ENCODE data around the gene DYDC2. TPM values are rescaled to one million over a fixed set of nuclear protein-coding genes. Genes with fewer than 3 reads are reported as not detected.

The DYDC2 gene
- total RNA-seq, 1 donor from 2014 or later: not detected

DNA sequence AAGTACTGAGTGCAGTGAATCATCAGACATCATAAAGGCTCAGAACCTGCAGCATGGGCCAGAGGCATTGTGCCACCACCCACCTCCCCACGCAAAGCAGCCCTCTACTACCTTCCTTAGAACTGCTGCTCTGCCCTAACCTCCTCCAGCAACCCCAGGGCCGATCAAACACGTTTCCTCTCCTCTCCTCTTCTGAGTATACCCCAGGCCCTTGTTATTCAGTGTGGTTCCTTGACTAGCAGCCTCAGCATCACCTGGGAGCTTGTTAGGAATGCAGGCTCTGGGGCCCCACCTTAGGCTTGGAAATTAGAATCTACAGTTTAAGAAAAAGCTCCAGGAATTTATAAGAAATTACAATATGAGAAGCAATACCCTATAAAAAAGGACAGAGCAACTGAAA lies 33.3 kb upstream of the DYDC2 start:
- Histone ChIP-seq H3K4me3 (ENCODE audit: low read depth, low read length) (no peak overlapping the region), H3K27me3 (ENCODE audit: control insufficient read depth, insufficient read depth, low read length) (no peaks in the 10 kb centered on the region), H3K36me3 (ENCODE audit: control insufficient read depth, insufficient read depth, low read length) (no peaks in the 10 kb centered on the region)
- no peak for FAIRE-seq
- TF ChIP-seq, protein P1, sequence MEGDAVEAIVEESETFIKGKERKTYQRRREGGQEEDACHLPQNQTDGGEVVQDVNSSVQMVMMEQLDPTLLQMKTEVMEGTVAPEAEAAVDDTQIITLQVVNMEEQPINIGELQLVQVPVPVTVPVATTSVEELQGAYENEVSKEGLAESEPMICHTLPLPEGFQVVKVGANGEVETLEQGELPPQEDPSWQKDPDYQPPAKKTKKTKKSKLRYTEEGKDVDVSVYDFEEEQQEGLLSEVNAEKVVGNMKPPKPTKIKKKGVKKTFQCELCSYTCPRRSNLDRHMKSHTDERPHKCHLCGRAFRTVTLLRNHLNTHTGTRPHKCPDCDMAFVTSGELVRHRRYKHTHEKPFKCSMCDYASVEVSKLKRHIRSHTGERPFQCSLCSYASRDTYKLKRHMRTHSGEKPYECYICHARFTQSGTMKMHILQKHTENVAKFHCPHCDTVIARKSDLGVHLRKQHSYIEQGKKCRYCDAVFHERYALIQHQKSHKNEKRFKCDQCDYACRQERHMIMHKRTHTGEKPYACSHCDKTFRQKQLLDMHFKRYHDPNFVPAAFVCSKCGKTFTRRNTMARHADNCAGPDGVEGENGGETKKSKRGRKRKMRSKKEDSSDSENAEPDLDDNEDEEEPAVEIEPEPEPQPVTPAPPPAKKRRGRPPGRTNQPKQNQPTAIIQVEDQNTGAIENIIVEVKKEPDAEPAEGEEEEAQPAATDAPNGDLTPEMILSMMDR (IDR thresholded peaks at IDR 0.05; ENCODE audit: insufficient read depth, low read length, severe bottlenecking): no peak
- DNase-seq (ENCODE audit: low read depth): no peak

GRCh38 chr10:80324086-80324485 lies 32.5 kb upstream of the DYDC2 start:
- TF ChIP-seq, protein P1 (IDR thresholded peaks at IDR 0.05; ENCODE audit: insufficient read depth, low read length, severe bottlenecking): no peak
- Histone ChIP-seq H3K4me3 (ENCODE audit: low read depth, low read length) (no peak overlapping the region), H3K36me3 (ENCODE audit: control insufficient read depth, insufficient read depth, low read length) (no peaks in the 10 kb centered on the region), H3K27me3 (ENCODE audit: control insufficient read depth, insufficient read depth, low read length) (no peaks in the 10 kb centered on the region)
- no peak for FAIRE-seq
- DNase-seq (ENCODE audit: low read depth): peak; percentile 21

DNA sequence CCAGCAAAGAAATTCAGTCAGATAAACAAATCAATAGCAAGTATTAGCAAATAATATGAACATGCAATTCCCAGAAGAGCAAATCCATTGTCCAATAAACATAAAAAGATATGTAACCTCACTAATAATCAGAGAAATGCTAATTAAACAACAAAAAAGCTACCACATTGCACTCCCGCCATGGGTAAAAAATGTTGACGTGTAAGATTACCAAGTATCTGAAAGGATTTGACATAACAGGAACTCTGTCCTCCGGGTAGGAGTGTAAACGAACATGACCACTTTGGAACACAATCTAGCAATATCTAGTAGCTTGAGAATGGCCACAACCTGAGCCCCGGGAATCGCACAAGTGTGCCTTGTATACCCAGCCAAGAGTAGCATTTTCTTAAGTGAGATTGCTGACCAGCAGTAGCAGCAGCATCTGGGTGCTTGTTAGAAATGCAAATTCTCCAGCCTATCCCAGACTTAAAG lies 31.7 kb upstream of the DYDC2 start:
- FAIRE-seq: no peak
- no peak overlapping the region for H3K4me3 ChIP-seq (ENCODE audit: low read depth, low read length)

DNA sequence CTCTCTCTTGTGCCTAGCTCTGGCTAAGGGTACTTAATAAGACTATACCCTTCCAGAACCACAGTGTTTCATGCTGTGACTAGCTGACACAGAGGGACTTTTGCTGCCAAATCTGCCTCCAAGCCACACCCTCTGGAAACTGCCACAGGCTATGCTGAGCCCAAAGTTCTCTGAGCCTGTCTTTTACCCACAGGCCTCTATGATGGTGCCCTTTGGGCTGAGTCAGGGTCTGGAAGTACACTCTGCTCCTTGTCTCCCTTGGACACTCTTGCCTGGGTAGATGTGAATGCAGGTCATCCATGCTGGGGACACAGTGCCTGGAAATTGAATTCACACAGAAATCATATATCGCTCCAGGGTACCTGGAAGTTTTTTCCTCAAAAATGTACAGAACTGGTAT lies 22.6 kb upstream of the DYDC2 start:
- TF ChIP-seq, protein P1 (IDR thresholded peaks at IDR 0.05; ENCODE audit: insufficient read depth, low read length, severe bottlenecking): no peak
- no peak for FAIRE-seq
- Histone ChIP-seq H3K27me3 (ENCODE audit: control insufficient read depth, insufficient read depth, low read length) (peaks cover 2% of the 10 kb centered on the region), H3K4me3 (ENCODE audit: low read depth, low read length) (no peak overlapping the region), H3K36me3 (ENCODE audit: control insufficient read depth, insufficient read depth, low read length) (no peaks in the 10 kb centered on the region)
- DNase-seq (ENCODE audit: low read depth): peak; percentile 27

More for the DNA sequence above, 31.7 kb upstream of the DYDC2 start:
- no peaks in the 10 kb centered on the region for H3K36me3 ChIP-seq (ENCODE audit: control insufficient read depth, insufficient read depth, low read length)
- TF ChIP-seq, protein P1 (IDR thresholded peaks at IDR 0.05; ENCODE audit: insufficient read depth, low read length, severe bottlenecking): no peak
- DNase-seq (ENCODE audit: low read depth): no peak
- H3K27me3 ChIP-seq (ENCODE audit: control insufficient read depth, insufficient read depth, low read length): no peaks in the 10 kb centered on the region

GRCh38 chr10:80344276-80344675 lies 12.3 kb upstream of the DYDC2 start:
- DNase-seq (ENCODE audit: low read depth) (no peak), FAIRE-seq (no peak)
- no peaks in the 10 kb centered on the region for H3K36me3 ChIP-seq (ENCODE audit: control insufficient read depth, insufficient read depth, low read length)
- H3K27me3 ChIP-seq (ENCODE audit: control insufficient read depth, insufficient read depth, low read length): no peaks in the 10 kb centered on the region
- H3K4me3 ChIP-seq (ENCODE audit: low read depth, low read length): no peak overlapping the region
- TF ChIP-seq, protein P1 (IDR thresholded peaks at IDR 0.05; ENCODE audit: insufficient read depth, low read length, severe bottlenecking): no peak

- no peak for DNase-seq (ENCODE audit: low read depth)
- FAIRE-seq: no peak
These were observed 11.7 kb upstream of the DYDC2 start for GRCh38 chr10:80344912-80345311.

More at GRCh38 chr10:80344912-80345311, 11.7 kb upstream of the DYDC2 start:
- TF ChIP-seq, protein P1 (IDR thresholded peaks at IDR 0.05; ENCODE audit: insufficient read depth, low read length, severe bottlenecking): no peak
- H3K27me3 ChIP-seq (ENCODE audit: control insufficient read depth, insufficient read depth, low read length): no peaks in the 10 kb centered on the region
- H3K36me3 ChIP-seq (ENCODE audit: control insufficient read depth, insufficient read depth, low read length): no peaks in the 10 kb centered on the region
- no peak overlapping the region for H3K4me3 ChIP-seq (ENCODE audit: low read depth, low read length)

Measured in bronchial epithelial cell (primary cell).